ENCODE results near the gene SCD. TPM values are rescaled to one million over a fixed set of nuclear protein-coding genes. Genes with fewer than 3 reads are reported as not detected.

Gene SCD
- total RNA-seq, 1 donor from 2014 or later = 53.6 TPM

DNA sequence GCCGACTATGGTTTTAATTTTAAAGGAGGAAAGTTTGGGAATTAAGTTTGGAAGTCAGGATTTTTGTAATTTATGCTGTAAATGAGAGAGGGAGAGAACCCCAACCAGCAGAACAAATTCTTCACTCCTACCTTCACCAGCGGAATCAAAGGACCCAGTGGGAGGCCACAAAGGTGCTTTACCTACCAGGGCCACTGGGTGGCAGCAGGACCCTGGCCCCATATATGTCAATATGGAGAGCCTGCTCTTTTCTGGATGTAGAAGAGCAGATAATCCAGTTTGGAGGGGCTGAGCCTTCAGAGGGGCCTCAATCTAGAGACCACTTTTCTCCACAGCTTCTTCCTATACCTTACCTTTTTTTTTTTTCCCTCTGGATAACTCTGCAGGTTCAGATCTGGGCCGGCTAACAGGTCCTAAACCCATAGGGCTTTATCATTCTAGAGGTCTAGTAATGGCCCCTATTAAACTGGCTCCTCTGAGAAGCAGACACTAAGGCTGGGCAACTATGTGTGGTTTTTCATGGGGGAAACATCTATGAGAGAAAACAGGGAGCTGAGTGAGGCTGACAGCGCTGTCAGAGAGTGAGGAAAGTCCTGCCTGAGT is 8.5 kb upstream of the SCD start:
- intact Hi-C loops (cut with DNase I) = loop anchor here (1.0 to 2.0 kb wide), 2 partner anchors 95 to 180 kb away; partner anchors contain the start of gene SEC31B
- peak; percentile 69 for ATAC-seq

DNA sequence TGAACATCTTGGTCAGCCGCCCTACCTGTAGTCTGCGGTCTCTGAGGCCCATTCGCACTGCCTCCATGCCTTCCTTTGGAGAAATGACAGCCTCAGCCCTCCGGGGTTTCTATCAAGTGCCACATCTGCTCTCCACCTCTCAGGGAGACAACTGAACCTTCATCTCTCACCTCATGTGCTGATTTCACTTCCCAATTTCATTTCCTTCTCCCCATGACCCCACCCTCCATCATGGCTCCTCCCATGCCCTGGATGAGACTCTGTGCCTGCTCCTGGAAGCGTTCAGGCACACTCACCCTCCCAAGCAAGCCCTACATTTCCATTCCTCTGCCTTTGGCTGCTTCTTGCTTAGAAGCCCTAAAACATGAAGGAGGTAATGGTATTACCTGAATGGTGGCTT is 7.8 kb upstream of the SCD start:
- ATAC-seq (no peak), DNase-seq (ENCODE audit: missing footprints) (no peak)
- intact Hi-C loops (cut with DNase I) = loop anchor here (2.0 kb wide), 1 partner anchor 180 kb away; the partner anchor contains the start of gene SEC31B

More for the DNA sequence above, 8.5 kb upstream of the SCD start:
- peak; percentile 80 for DNase-seq (ENCODE audit: missing footprints)

DNA sequence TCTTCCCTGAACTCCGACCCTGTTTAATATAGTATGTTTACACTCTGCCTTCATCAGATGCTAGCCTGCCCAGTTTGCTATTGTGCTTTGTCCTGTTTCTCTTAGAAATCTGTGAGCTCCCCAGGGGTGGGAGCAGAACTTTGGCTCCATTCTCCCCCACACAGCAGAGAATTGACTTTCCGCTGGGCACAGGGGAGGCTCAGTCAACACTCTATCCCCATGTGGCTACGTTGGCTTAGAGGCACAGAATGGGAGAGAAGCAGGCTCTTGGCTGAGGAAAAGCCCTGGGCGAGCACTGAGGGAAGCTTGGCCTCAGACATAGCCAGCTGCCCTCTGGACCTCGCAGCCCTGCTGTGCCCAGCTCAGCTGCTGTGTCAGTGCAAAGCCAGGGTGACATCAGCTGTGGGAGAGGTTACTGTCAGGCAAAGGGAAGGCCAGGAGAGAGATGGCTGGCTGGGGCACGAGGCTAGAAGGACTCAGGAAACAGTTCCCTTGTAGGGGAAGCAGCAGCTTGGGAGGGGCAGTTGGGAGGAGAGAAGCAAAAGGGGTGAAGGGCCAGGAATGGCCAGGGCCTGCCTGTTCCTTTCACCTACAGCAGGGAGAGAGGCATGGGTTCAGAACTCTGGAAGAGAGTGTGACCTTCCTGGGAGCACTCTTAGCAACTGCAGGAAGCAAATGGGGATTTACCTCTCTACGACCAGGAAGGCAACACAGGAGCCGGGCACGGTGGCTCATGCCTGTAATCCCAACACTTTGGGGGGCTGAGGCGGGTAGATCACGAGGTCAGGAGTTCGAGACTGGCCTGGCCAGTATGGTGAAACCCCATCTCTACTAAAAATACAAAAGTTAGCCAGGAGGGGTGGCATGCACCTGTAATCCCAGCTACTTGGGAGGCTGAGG is 5.8 kb upstream of the SCD start:
- intact Hi-C loops (cut with DNase I) = no loop called here
- peak; percentile 74 for ATAC-seq
- DNase-seq (ENCODE audit: missing footprints) = peak; percentile 74

DNA sequence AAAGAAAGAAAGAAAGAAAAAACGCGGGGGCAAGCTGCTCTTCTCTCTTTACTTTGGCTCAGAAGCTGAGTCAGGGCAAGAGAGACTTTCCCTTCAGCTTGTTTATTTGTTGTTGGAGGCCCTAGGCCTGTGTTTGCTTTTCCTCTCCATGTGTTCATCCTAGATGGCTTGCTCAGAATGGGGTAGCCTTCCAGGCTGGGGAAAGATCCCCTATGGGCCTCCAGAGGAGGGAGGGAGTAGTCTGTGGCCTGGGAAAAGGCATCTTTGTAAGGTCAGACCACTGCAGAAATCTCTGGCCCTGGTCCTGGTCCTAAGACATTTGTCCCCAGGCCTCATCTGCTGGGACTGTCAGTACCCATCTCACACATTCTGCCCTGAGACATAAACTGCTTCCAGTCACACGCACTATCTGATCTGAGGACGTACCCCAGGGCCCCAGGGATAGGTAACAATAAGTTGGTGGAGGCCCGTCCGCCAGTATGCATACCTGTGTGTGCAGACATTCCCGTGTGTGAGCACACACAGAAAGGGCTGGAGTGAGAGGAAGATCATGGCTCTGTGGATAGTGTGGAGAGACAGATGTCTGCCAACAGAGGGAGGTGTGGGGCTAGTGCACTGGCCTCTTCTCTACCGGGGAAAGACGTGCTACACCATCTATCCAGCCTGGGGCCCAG is 4.9 kb upstream of the SCD start:
- peak; percentile 53 for ATAC-seq
- DNase-seq (ENCODE audit: missing footprints) = no peak
- intact Hi-C loops (cut with DNase I) = loop anchor here (1.0 kb wide), 1 partner anchor 91 kb away; no protein-coding TSS in a partner anchor

DNA sequence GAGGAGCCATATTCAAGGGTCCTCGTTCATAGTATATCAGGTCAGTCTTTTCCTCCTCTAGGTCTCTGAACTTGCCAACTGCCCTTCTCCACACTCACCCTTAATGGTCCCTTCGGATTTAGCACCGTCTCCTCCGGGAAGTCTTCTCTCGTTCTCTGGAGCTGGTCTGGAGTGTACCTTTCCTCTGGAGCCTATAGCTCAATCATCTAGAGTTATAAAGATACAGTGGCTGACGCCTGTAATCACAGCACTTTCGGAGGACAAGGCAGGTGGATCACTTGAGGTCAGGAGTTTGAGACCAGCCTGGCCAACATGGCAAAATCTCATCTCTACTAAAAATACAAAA is 4.4 kb upstream of the SCD start:
- intact Hi-C loops (cut with DNase I) = loop anchor here (1.0 kb wide), 1 partner anchor 91 kb away; no protein-coding TSS in a partner anchor
- DNase-seq (ENCODE audit: missing footprints) (no peak), ATAC-seq (no peak)

DNA sequence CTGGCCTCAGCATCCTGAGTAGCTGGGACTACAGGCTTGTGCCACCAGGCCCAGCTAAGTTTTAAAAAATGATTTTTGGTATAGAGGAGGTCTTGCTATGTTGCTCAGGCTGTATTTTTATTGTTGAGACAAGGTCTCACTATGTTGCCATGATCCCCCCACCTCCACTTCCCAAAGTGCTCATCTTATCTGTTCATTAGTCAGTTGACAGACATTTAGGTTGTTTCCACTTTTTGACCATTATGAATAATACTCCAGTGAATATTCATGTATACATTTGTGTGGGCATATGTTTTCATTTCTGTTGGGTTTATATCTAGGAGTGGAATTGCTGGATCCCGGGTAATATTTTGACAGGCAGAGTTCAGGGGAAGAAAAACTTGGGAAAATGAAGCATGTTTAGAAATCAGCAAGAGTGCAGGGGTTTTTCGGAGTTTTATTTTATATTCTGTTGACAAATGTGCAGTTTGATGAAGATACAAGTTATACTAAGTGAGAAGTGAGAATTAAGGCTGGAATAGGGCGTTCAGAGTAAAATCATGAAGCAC is 2.7 kb upstream of the SCD start:
- intact Hi-C loops (cut with DNase I) = no loop called here
- ATAC-seq = no peak
- DNase-seq (ENCODE audit: missing footprints) = no peak

DNA sequence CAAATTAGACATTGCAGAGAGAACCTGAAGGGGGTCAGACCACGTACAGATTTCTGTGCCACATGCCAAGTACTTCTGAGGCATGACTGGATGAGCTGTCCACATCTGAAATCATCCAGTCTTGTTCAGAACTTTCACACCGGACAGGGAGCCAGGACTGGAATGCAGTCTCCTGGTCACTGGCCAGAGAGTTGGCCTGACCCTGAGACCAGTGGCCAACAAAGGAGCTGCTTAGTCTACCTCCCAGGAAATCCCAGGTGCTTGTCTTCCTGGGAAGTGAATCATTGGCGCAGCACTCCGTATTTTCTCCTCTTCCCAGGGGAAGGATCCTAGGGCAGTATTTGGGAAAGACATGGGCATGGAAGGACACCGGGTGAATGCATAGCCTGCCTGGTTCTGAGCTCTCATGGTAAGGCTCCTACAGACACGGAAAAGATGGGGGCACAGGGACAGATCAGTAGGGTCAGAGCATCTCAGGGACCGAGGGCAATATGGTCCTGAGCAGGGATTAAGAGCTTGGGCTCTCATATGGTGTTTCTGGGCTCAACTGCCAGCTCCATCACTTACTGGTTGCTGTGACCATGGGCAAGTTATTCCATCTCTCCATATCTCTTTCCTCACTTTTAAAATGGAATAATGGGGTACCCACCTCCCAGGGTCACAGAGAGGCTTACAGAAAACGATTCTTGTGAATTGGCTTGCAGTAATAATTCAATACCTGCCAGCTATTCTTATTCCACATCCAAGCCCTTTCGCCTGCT is 1.3 kb upstream of the SCD start:
- intact Hi-C loops (cut with DNase I) = loop anchor here (2.0 kb wide), 1 partner anchor 25 kb away; no protein-coding TSS in a partner anchor
- no peak for DNase-seq (ENCODE audit: missing footprints)

DNA sequence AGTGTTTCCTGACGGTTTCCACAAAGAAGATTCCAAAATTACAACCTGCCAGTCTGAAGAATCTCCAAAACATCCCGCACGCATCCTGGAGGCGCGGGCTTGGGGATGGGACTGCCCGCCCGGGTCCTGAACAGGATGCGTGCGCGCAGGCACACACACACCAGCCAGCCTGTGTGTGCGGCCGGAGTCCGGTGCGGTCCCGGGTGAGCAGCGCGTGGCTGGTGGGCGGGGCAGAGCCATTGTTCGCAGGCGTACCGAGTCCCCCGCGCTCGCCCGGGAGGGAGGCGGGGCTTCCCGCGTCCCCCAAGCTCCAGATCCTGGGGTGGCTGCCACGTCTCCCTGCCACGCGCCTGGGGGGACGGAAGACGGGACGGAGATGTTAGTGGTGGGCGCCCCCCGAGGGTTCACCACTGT is 675 bp upstream of the SCD start:
- peak; percentile 77 for DNase-seq (ENCODE audit: missing footprints)
- intact Hi-C loops (cut with DNase I) = loop anchor here (2.0 kb wide), 1 partner anchor 24 kb away; no protein-coding TSS in a partner anchor
- peak; percentile 47 for ATAC-seq

More for the DNA sequence above, 1.3 kb upstream of the SCD start:
- no peak for ATAC-seq

DNA sequence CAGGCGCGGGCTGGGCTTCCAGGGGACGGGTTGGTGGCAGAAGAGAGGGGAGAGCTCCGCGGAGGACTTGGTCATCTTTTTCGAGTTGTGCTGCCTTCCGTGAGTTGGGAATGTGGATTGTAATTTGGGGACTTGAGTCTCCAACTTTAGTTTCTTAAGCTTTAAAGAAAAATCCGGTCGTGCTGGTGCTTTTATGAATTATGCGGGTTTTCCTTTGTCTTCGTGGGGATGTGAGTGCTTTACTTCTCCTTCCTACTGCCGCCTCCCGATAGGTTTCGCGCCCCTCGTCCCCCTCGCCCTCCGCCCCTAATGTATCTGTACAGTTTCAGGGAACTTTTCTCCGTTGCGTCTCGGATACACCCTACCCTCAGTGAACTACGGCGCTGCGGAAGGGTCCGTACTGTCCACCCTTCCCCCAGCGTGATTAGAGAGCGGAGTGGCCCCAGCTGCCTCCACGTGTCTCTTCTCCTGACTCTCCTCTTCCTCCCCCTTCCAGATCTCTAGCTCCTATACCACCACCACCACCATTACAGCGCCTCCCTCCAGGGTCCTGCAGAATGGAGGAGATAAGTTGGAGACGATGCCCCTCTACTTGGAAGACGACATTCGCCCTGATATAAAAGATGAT is 649 bp downstream of the SCD start:
- intact Hi-C loops (cut with DNase I) = loop anchor here (2.0 kb wide), 1 partner anchor 23 kb away; no protein-coding TSS in a partner anchor
- no peak for DNase-seq (ENCODE audit: missing footprints)
- ATAC-seq = peak; percentile 33

DNA sequence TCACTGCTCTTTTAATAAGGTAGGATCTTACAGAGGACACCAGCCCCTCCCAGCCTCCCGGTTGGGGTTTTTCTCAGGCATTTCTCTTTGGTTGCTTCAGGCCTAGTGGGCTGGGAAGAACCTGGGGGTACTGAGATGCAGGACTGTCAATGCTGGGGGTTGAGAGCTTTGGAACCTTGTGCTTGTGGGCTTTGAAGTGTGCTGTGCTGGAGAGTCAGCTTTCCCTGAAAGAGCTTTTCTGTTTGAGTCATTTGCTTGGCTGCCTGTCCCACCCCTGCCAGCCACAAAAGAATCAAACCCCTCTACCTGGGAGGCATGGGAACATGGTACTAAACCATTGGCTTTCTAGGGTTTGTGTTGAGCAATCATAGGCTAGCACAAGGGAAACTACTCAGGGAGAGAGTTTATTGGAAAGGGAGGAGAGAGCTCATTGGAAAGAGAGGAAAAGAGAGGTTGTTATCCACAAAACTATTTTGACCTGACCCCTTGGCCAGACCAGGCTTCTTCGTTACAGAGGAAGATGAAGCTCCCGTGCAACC is 1.4 kb downstream of the SCD start:
- intact Hi-C loops (cut with DNase I) = no loop called here
- DNase-seq (ENCODE audit: missing footprints) = no peak
- ATAC-seq = no peak

DNA sequence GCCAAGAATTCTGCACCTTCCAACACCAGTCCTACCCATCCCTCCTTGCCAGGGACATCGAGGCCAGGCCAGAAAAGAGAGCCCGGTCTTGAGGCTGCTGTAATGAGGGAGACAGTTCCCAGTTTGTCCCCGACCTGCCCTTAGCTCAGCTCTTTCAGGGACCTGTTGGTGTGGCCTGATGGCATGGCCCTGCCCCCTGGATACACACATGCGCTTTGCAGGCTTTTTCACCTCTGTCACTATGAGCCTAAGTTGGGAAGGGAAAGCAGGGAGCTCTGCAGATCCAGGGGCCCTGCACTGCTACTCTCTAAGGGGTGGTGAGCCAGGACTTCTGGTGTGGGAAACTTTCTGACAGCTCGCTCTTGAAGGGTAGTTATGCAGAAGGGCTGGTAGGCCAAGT is 2.1 kb downstream of the SCD start:
- ATAC-seq = no peak
- intact Hi-C loops (cut with DNase I) = no loop called here
- DNase-seq (ENCODE audit: missing footprints) = no peak

DNA sequence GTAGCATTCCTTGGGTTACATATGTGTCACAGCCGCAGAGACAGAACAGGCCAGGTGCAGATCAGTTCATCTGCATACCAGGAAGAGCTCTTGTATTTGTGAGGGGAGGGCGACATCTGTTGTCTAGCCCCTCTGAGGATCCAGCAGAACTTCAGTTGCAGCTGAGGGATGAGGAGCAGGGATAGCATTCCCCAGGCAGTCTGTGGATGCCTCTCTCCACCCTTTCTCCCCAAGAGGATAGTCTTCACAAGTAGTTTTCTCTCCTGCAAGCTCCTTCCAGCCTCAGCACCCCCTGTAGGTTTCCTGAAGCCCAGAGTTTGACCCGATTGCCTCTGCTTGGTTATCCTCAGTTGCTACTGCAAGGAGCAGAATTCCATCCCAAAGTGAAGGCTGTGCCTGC is 2.6 kb downstream of the SCD start:
- intact Hi-C loops (cut with DNase I) = no loop called here
- ATAC-seq (no peak), DNase-seq (ENCODE audit: missing footprints) (no peak)

DNA sequence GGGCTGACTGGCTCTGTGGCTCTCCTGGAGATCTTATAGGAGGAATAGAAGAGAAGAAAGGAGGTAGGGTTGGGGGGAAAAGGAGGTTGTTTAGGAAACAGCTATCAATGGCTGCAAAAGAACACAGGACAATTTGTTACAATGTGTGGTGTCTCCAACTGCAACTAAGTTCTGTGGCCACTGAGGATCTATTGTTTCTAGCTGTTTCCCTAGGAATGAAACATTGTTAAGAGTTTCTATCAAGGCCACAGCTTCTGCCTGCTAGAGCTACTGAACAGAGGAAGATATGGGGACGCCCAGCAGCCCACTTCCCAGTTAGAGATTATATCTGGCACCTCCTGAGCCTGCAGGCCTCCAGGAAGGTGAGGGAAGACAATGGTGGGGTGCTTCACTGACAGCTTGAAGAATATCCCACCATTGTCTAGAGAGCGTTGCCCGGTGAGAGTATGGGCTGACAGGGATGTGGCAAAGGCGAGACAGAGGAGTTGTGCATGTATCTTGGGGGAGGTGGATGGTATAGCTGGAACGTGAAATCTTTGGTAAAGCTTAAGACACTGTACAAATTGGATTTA is 4.0 kb downstream of the SCD start:
- ATAC-seq = no peak
- intact Hi-C loops (cut with DNase I) = no loop called here
- DNase-seq (ENCODE audit: missing footprints) = no peak

DNA sequence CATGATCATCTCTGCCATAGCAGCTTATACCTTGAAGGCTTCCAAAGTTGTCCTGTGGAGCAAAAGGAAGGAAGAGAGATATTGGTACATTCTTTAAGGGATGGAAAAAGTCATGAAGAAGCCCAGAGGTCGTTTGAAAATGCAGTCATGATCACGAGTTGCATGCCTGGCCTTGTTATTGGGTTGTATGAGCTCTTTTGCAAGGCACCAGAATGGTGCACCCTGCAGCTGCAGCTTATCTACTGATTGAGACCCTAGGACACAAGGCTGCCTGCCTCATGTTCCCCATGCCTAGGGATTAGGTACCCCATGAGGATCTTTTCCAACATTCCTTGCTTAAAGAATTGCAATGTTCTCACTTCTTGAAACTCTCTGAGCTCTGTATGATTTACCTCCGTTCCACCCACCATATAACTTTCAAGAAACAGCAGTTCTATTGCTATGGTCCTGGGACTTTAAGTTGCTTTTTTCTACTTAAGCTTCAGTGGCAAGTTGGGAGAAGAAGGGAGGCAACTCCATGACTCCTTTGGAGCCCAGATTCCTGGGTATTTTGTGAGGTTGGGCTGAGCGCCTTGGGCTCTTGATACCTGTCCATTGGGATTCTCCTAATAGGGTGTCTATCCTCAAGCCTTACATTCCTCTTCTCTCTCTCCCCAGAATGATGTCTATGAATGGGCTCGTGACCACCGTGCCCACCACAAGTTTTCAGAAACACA is 6.9 kb downstream of the SCD start:
- ATAC-seq (no peak), DNase-seq (ENCODE audit: missing footprints) (no peak)
- intact Hi-C loops (cut with DNase I) = no loop called here

DNA sequence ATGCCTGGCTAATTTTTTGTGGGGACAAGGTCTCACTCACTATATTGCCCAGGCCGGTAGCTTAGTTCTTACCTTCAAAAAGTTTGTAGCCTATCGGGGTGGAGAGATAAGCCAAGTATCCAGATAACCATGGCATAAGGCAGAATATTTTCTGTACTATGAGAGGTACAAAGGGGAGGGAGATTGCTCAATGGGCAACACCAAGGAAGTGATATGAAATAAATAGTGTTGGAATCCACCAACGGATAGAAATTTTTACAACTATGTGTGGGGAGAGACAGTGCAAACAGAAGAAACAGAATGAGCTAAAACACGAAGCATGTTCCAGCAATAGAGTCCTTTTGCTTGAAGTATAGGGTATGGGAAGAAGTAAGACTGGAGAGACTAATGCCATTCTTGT is 8.1 kb downstream of the SCD start:
- no peak for ATAC-seq
- intact Hi-C loops (cut with DNase I) = no loop called here
- no peak for DNase-seq (ENCODE audit: missing footprints)

DNA sequence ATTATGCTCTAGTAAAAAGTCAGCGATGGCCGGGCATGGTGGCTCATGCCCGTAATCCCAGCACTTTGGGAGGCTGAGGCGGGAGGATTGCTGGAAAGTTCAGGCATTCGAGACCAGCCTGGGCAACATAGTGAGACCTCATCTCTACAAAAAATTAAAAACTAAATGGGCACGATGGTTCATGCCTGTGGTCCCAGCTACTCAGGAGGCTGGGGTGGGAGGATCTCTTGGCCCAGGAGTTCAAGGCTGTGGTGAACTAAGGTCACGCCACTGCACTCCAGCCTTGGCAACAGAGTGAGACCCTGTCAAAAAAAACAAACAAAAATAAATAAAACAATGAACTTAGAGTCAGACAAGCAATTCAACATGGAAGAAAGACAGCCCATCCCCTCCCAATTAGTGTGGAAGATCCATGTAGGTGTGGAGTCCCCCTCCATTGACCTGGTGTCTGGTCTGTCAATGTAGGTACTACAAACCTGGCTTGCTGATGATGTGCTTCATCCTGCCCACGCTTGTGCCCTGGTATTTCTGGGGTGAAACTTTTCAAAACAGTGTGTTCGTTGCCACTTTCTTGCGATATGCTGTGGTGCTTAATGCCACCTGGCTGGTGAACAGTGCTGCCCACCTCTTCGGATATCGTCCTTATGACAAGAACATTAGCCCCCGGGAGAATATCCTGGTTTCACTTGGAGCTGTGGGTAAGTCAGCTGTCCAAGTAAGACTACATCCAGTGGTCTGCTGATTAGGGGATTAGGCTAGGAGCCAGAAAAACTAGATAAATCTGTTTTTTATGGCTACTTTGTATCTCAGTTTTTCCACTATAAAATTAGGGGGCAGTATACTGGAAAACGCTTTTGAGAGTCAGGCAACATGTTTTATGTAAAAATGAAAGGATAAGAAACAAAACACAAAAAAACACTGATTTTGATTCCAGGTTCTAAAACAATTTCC is 9.3 kb downstream of the SCD start:
- intact Hi-C loops (cut with DNase I) = no loop called here
- DNase-seq (ENCODE audit: missing footprints) (no peak), ATAC-seq (no peak)

Measured in Right ventricle myocardium inferior (tissue), 1 donor.